ENCODE measurements around the gene SEM1. TPM values are rescaled to one million over a fixed set of nuclear protein-coding genes. Genes with fewer than 3 reads are reported as not detected.
"Not testable (repeated sequence)": the region's sequence is repeated elsewhere in the genome, so short reads cannot be mapped to it uniquely, and the experiment has no call there.

The SEM1 gene
- total RNA-seq, 1 experiment from 2014 or later = 71.2 TPM

DNA sequence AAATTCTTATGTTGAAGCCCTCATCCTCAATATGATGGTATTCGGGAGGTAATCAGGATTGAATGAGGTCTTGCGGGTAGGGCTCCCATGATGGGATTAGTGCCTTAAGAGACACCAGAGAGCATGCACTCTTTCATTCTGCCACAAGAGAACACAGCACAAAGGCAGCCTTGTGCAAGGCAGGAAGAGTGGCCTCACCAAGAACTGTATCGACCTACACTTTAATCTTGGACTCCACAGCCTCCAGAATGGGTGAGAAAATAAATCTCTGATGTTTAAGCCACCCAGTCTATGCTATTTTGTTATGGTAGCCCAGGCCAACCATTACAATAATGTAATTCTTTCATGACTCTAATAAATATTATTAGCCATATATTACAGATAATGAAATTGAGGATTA lies 8.4 kb downstream of the SEM1 start:
- Mint-ChIP-seq H3K4me3 (ENCODE audit: low read depth, unreplicated experiment) (peak overlapping the region; percentile 35), H3K36me3 (ENCODE audit: insufficient read depth, unreplicated experiment) (peaks cover 3% of the 10 kb centered on the region), H3K9me3 (ENCODE audit: low read depth, unreplicated experiment) (no peaks in the 10 kb centered on the region), H3K27me3 (ENCODE audit: unreplicated experiment) (no peaks in the 10 kb centered on the region), H3K4me1 (ENCODE audit: low read depth, unreplicated experiment) (peaks cover 41% of the 10 kb centered on the region), H3K27ac (ENCODE audit: unreplicated experiment) (no peak overlapping the region)
- DNase-seq = peak; percentile 15
- intact Hi-C loops (cut with micrococcal nuclease; ENCODE audit: unreplicated experiment) = loop anchor here (2.0 to 10.0 kb wide), 2 partner anchors 100 to 286 kb away; no protein-coding TSS in a partner anchor
- BruUV-seq (replicated peaks) = no TSS peak
- CTCF ChIA-PET = no interaction called here
- TF ChIP-seq, protein P1, sequence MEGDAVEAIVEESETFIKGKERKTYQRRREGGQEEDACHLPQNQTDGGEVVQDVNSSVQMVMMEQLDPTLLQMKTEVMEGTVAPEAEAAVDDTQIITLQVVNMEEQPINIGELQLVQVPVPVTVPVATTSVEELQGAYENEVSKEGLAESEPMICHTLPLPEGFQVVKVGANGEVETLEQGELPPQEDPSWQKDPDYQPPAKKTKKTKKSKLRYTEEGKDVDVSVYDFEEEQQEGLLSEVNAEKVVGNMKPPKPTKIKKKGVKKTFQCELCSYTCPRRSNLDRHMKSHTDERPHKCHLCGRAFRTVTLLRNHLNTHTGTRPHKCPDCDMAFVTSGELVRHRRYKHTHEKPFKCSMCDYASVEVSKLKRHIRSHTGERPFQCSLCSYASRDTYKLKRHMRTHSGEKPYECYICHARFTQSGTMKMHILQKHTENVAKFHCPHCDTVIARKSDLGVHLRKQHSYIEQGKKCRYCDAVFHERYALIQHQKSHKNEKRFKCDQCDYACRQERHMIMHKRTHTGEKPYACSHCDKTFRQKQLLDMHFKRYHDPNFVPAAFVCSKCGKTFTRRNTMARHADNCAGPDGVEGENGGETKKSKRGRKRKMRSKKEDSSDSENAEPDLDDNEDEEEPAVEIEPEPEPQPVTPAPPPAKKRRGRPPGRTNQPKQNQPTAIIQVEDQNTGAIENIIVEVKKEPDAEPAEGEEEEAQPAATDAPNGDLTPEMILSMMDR (IDR thresholded peaks at IDR 0.05; ENCODE audit: unreplicated experiment) = no peak

DNA sequence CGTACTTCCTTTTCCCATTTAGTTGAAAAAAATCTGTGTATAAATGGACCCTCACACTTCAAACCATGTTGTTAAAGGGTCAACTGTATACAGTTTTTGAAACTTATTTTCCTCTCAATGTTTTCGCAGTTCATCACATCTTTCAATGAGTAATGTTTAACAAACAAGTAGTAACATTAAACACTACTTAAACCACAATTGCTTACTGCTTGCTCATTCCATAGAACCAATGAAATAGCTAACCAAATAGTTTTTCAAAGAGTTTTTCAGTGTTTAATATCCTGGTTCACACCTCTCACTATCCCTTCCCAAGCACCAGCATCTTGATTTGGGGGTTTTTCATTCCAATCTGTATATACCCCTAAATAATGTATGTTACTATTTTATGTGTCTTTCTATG lies 9.1 kb downstream of the SEM1 start:
- Mint-ChIP-seq H3K27ac (ENCODE audit: unreplicated experiment) (no peak overlapping the region), H3K4me3 (ENCODE audit: low read depth, unreplicated experiment) (no peak overlapping the region), H3K9me3 (ENCODE audit: low read depth, unreplicated experiment) (no peaks in the 10 kb centered on the region), H3K4me1 (ENCODE audit: low read depth, unreplicated experiment) (peaks cover 41% of the 10 kb centered on the region), H3K36me3 (ENCODE audit: insufficient read depth, unreplicated experiment) (no peaks in the 10 kb centered on the region), H3K27me3 (ENCODE audit: unreplicated experiment) (no peaks in the 10 kb centered on the region)
- no peak for DNase-seq
- TF ChIP-seq, protein P1 (IDR thresholded peaks at IDR 0.05; ENCODE audit: unreplicated experiment) = no peak
- intact Hi-C loops (cut with micrococcal nuclease; ENCODE audit: unreplicated experiment) = loop anchor here (2.0 to 10.0 kb wide), 2 partner anchors 100 to 286 kb away; no protein-coding TSS in a partner anchor
- CTCF ChIA-PET = no interaction called here
- no TSS peak for BruUV-seq (replicated peaks)

DNA sequence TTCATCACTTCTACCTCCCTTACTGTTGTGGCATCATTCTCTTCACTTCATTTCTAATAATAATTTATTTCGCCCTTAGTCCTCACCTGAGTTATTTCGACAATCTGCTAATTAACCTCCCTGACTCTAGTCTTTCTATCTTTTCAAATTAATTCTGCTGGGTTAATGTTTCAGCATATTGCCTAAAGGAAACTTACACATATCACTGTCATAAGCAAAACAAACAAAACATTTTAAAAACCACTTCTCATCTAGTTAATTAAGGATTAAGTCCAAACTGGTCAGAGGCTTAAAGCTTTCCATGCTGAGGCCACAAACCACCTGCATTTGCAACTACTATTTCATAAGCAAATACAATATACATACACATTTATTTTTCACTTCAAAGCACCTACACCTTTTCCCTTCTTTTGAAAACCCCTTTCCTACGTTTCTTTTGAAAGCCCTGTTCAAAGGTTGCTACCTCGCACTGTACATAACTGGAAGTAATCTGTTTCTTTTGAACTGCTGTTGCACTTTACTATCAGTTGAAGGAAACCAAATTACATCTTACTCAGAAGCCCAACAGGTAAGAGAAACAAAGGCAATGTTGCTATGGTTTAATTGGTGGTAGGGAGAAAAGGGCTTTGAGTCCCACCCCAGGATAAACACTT lies 10.3 kb downstream of the SEM1 start:
- no TSS peak for BruUV-seq (replicated peaks)
- DNase-seq = no peak
- no peaks in the 10 kb centered on the region for H3K9me3 Mint-ChIP-seq (ENCODE audit: low read depth, unreplicated experiment)
- H3K4me3 Mint-ChIP-seq (ENCODE audit: low read depth, unreplicated experiment) = no peak overlapping the region
- no peak overlapping the region for H3K27ac Mint-ChIP-seq (ENCODE audit: unreplicated experiment)
- CTCF ChIA-PET = no interaction called here
- no peaks in the 10 kb centered on the region for H3K36me3 Mint-ChIP-seq (ENCODE audit: insufficient read depth, unreplicated experiment)
- intact Hi-C loops (cut with micrococcal nuclease; ENCODE audit: unreplicated experiment) = no loop called here
- no peaks in the 10 kb centered on the region for H3K27me3 Mint-ChIP-seq (ENCODE audit: unreplicated experiment)
- peaks cover 41% of the 10 kb centered on the region for H3K4me1 Mint-ChIP-seq (ENCODE audit: low read depth, unreplicated experiment)
- TF ChIP-seq, protein P1 (IDR thresholded peaks at IDR 0.05; ENCODE audit: unreplicated experiment) = no peak

DNA sequence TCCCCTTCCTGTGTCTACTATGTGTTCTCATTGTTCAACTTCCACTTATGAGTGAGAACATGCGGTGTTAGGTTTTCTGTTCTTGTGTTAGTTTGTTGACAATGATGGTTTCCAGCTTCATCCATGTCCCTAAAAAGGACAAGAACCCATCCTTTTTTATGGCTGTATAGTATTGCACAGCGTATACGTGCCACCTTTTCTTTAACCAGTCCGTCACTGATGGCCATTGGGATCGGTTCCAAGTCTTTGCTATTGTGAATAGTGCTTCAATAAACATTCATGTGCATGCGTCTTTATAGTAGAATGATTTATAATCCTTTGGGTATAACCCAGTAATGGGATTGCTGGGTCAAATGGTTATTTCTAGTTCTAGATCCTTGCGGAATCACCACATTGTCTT lies 11.2 kb downstream of the SEM1 start:
- BruUV-seq (replicated peaks); H3K36me3 Mint-ChIP-seq (ENCODE audit: insufficient read depth, unreplicated experiment); H3K27me3 Mint-ChIP-seq (ENCODE audit: unreplicated experiment); DNase-seq; intact Hi-C loops (cut with micrococcal nuclease; ENCODE audit: unreplicated experiment); H3K27ac Mint-ChIP-seq (ENCODE audit: unreplicated experiment); CTCF ChIA-PET; H3K9me3 Mint-ChIP-seq (ENCODE audit: low read depth, unreplicated experiment); H3K4me3 Mint-ChIP-seq (ENCODE audit: low read depth, unreplicated experiment): not testable (repeated sequence)
- H3K4me1 Mint-ChIP-seq (ENCODE audit: low read depth, unreplicated experiment) = peaks cover 41% of the 10 kb centered on the region

DNA sequence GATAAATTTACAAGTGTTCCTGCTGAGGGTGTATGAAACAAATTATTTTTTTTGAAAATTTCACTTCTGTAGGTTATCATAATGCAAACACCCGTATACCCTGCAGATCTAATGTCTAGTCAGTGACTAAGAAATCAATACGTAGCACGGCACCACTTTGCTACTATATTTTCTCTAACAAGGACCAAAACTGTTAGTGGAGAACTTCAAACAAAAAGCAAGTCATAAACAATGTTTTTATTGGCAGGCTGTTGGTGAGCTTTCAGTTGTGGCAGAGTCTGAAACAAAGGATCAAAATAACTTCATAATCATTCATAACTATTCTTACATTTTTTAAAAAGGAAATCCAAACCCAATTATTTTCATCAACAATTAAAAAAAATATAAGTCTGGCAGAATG lies 11.8 kb downstream of the SEM1 start:
- H3K27ac Mint-ChIP-seq (ENCODE audit: unreplicated experiment) = no peak overlapping the region
- DNase-seq = no peak
- BruUV-seq (replicated peaks) = no TSS peak
- TF ChIP-seq, protein P1 (IDR thresholded peaks at IDR 0.05; ENCODE audit: unreplicated experiment) = no peak
- H3K4me3 Mint-ChIP-seq (ENCODE audit: low read depth, unreplicated experiment) = no peak overlapping the region
- H3K27me3 Mint-ChIP-seq (ENCODE audit: unreplicated experiment) = no peaks in the 10 kb centered on the region
- H3K9me3 Mint-ChIP-seq (ENCODE audit: low read depth, unreplicated experiment) = no peaks in the 10 kb centered on the region
- CTCF ChIA-PET = no interaction called here
- peaks cover 40% of the 10 kb centered on the region for H3K4me1 Mint-ChIP-seq (ENCODE audit: low read depth, unreplicated experiment)
- H3K36me3 Mint-ChIP-seq (ENCODE audit: insufficient read depth, unreplicated experiment) = no peaks in the 10 kb centered on the region
- intact Hi-C loops (cut with micrococcal nuclease; ENCODE audit: unreplicated experiment) = no loop called here
